Aortic smooth muscle cell (primary cell): ENCODE results near the gene EXPH5. TPM values are rescaled to one million over a fixed set of nuclear protein-coding genes. Genes with fewer than 3 reads are reported as not detected.

Source experiments
- total RNA-seq: library from RNA; depleted of rRNA; stranded (reverse); fragments of >200 nt; gene quantifications from 2 replicates; pipeline ENCODE4 v1.2.3, GENCODE V29; 2014

The EXPH5 gene
- 0.19 and 0.53 TPM in 2 replicates for total RNA-seq

DNA sequence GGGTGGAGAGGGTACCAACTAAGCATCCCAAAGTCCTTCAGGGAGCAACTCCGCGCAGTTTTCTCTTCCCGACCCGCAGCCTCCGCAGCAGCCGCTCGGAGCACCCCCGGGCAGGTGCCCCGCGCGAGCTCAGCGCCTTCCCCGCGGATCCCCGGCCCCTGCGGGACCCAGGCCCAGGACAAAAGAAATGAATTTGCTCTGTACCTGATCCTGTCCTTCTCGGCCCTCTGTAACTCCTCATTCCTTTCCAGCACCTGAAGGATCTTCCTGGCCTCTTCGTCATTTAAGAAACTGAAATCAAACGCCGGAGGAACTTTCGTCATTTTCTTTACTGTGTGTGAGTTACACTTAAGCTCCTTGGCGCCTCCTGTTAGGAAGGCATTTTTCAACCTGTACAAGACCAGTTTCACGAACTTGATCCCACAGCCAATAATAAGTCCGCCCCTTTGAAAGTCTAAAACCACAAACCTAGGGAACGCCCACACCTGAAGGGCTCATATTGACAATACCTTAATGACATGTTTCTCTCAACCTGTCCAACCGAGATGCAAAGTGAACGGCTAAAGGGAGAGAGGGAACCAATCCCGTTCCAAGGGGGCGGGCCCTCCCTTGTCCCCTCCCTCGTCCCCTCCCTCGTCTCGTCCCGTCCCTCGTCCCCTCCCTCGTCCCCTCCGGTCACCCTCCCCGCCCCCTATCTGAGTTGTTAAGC lies at the start of gene EXPH5:
Gene EXPH5 (minus strand): TSS at position 555 of the 709 bp plus-strand sequence. CDS start 232 bp downstream, at position 323.

GRCh38 chr11:108498046-108498815 lies 95.3 kb downstream of the EXPH5 start, which contains the start of gene POGLUT3:
TSS of gene POGLUT3 (minus strand) at chr11:108498384. CDS start at chr11:108498366, 18 bp downstream.

GRCh38 chr11:108467091-108467823 lies 126.3 kb downstream of the EXPH5 start, which contains the start of gene C11orf65:
TSS of gene C11orf65 (minus strand) at chr11:108467529. CDS start at chr11:108461559, 5,970 bp downstream.

Other genes starting within 250 kb of the EXPH5 start
- gene C11orf65, start 126.2 kb downstream of the EXPH5 start, total RNA-seq = 0.62 and 1.2 TPM in 2 replicates
- 27.5 and 43.3 TPM in 2 replicates for gene POGLUT3, start 95.4 kb downstream of the EXPH5 start, total RNA-seq
- 16.8 and 21.3 TPM in 2 replicates for gene DDX10, start 71.3 kb upstream of the EXPH5 start, total RNA-seq